ENCODE results near the gene MED15.

GRCh38 chr22:20471126-20471833 is 36.1 kb upstream of the MED15 start:
- no peak for TF ChIP-seq CTCF (IDR thresholded peaks at IDR 0.05)
- no peak for TF ChIP-seq POLR2A (IDR thresholded peaks at IDR 0.05)

Data from lower leg skin (tissue), 3 donors.